Progenitor cell of endocrine pancreas (in vitro differentiated cells): ENCODE measurements around the gene TEX11. TPM values are rescaled to one million over a fixed set of nuclear protein-coding genes. Genes with fewer than 3 reads are reported as not detected.

ENCODE experiments used
- DNase-seq: peaks from one replicate; pipeline ENCODE4 v3.0.0; 2021; ENCODE audit warnings: low spot score; ENCODE audit not compliant: unreplicated experiment
- H3K27ac Mint-ChIP-seq: 2 replicates; pipeline ENCODE4 v1.8.0; 2021; ENCODE audit warnings: mild to moderate bottlenecking, moderate library complexity, mixed read lengths
- H3K27me3 Mint-ChIP-seq: 2 replicates; pipeline ENCODE4 v1.8.0; 2021; ENCODE audit warnings: mixed read lengths
- H3K36me3 Mint-ChIP-seq: 2 replicates; pipeline ENCODE4 v1.8.0; 2022; ENCODE audit warnings: mixed read lengths; ENCODE audit not compliant: insufficient read depth
- H3K4me1 Mint-ChIP-seq: 2 replicates; pipeline ENCODE4 v1.8.0; 2021; ENCODE audit warnings: low read depth, mixed read lengths
- H3K4me3 Mint-ChIP-seq: 2 replicates; pipeline ENCODE4 v1.8.0; 2021; ENCODE audit warnings: low read depth, mild to moderate bottlenecking, moderate library complexity, mixed read lengths
- H3K9me3 Mint-ChIP-seq: 2 replicates; pipeline ENCODE4 v1.8.0; 2021; ENCODE audit warnings: low read depth, mixed read lengths
- CTCF ChIP-seq: fragments of 200-600 bp; sonication (generic); IDR thresholded peaks from one replicate; pipeline ENCODE4 v1.5.0; 2021; ENCODE audit warnings: antibody characterized with exemption, mild to moderate bottlenecking; ENCODE audit not compliant: unreplicated experiment
- total RNA-seq: library from RNA; stranded (reverse); gene quantifications from 2 replicates; pipeline ENCODE4 v1.2.1, GENCODE V29; 2021

TEX11 gene
- total RNA-seq, 1 donor from 2014 or later = 6.5 TPM

- H3K4me1 Mint-ChIP-seq = peaks cover 29% of the 10 kb centered on the region
- H3K36me3 Mint-ChIP-seq = peaks cover 9% of the 10 kb centered on the region
- H3K27me3 Mint-ChIP-seq = no peaks in the 10 kb centered on the region
- H3K4me3 Mint-ChIP-seq = no peak overlapping the region
- no peak for DNase-seq
- H3K27ac Mint-ChIP-seq = no peak overlapping the region
- TF ChIP-seq CTCF = no peak
- no peaks in the 10 kb centered on the region for H3K9me3 Mint-ChIP-seq
Measured at GRCh38 chrX:70485466-70485865, 423.0 kb downstream of the TEX11 start.

GRCh38 chrX:70482300-70482699 lies 426.2 kb downstream of the TEX11 start:
- Mint-ChIP-seq H3K36me3 (peaks cover 5% of the 10 kb centered on the region), H3K27ac (peak overlapping the region; percentile 11), H3K9me3 (no peaks in the 10 kb centered on the region), H3K4me1 (peaks cover 59% of the 10 kb centered on the region), H3K4me3 (no peak overlapping the region), H3K27me3 (no peaks in the 10 kb centered on the region)
- TF ChIP-seq CTCF = no peak
- DNase-seq = no peak

- DNase-seq = no peak
- Mint-ChIP-seq H3K4me1 (peaks cover 63% of the 10 kb centered on the region), H3K36me3 (peaks cover 5% of the 10 kb centered on the region), H3K9me3 (no peaks in the 10 kb centered on the region), H3K27me3 (no peaks in the 10 kb centered on the region), H3K27ac (peak overlapping the region; percentile 11), H3K4me3 (no peak overlapping the region)
- no peak for TF ChIP-seq CTCF
Measured at GRCh38 chrX:70481471-70482270, 426.8 kb downstream of the TEX11 start.

- Mint-ChIP-seq H3K27me3 (no peaks in the 10 kb centered on the region), H3K27ac (no peak overlapping the region), H3K4me3 (no peak overlapping the region), H3K9me3 (no peaks in the 10 kb centered on the region), H3K36me3 (peaks cover 2% of the 10 kb centered on the region), H3K4me1 (peaks cover 68% of the 10 kb centered on the region)
- DNase-seq = no peak
- TF ChIP-seq CTCF = no peak
Measured at GRCh38 chrX:70480660-70481018, 427.9 kb downstream of the TEX11 start.

GRCh38 chrX:70479922-70480659 lies 428.4 kb downstream of the TEX11 start:
- Mint-ChIP-seq H3K9me3 (no peaks in the 10 kb centered on the region), H3K36me3 (peaks cover under 1% of the 10 kb centered on the region), H3K27me3 (no peaks in the 10 kb centered on the region), H3K4me1 (peaks cover 66% of the 10 kb centered on the region), H3K4me3 (no peak overlapping the region), H3K27ac (peak overlapping the region; percentile 50)
- no peak for DNase-seq
- TF ChIP-seq CTCF = no peak
